Midbrain (tissue), 1 donor: ENCODE data around the gene HBA1.
"Not testable (repeated sequence)": the region's sequence is repeated elsewhere in the genome, so short reads cannot be mapped to it uniquely, and the experiment has no call there.

ENCODE experiments used
- DNase-seq: peaks from one replicate; lab custom pipeline; 2025; lab: John Stamatoyannopoulos, UW

Gene HBA1

GRCh38 chr16:159136-159849 is 17.2 kb upstream of the HBA1 start:
- no peak for DNase-seq

- not testable (repeated sequence) for DNase-seq
Measured at GRCh38 chr16:160242-160641, 16.2 kb upstream of the HBA1 start.

GRCh38 chr16:160691-161190 is 15.7 kb upstream of the HBA1 start:
- DNase-seq: no peak

GRCh38 chr16:162271-162991 is 14.0 kb upstream of the HBA1 start:
- no peak for DNase-seq

- DNase-seq: not testable (repeated sequence)
Measured at GRCh38 chr16:163139-163538, 13.3 kb upstream of the HBA1 start.

- DNase-seq: not testable (repeated sequence)
Measured at GRCh38 chr16:163696-164095, 12.8 kb upstream of the HBA1 start.

- DNase-seq: not testable (repeated sequence)
Measured at GRCh38 chr16:164134-164823, 12.2 kb upstream of the HBA1 start.

GRCh38 chr16:164827-165538 is 11.5 kb upstream of the HBA1 start:
- DNase-seq: no peak

- DNase-seq: no peak
Measured at GRCh38 chr16:165539-166374, 10.7 kb upstream of the HBA1 start, which contains the start of gene HBM. HBM (plus strand) TSS chr16:165978; CDS start chr16:165998, 20 bp downstream.

GRCh38 chr16:166375-167121 is 9.9 kb upstream of the HBA1 start:
- DNase-seq: no peak

GRCh38 chr16:167122-167690 is 9.3 kb upstream of the HBA1 start:
- no peak for DNase-seq

GRCh38 chr16:168424-168823 is 8.1 kb upstream of the HBA1 start:
- no peak for DNase-seq

GRCh38 chr16:169014-169413 is 7.5 kb upstream of the HBA1 start:
- no peak for DNase-seq

GRCh38 chr16:170088-170507 is 6.4 kb upstream of the HBA1 start:
- DNase-seq: not testable (repeated sequence)

- DNase-seq: no peak
Measured at GRCh38 chr16:170788-171187, 5.7 kb upstream of the HBA1 start.

GRCh38 chr16:172374-172941 is 4.0 kb upstream of the HBA1 start, which contains the start of gene HBA2:
HBA2 (plus strand) TSS chr16:172876; CDS start chr16:172913, 37 bp downstream.
- DNase-seq: not testable (repeated sequence)

- not testable (repeated sequence) for DNase-seq
Measured at GRCh38 chr16:173211-173854, 3.1 kb upstream of the HBA1 start.

GRCh38 chr16:173928-174769 is 2.3 kb upstream of the HBA1 start:
- not testable (repeated sequence) for DNase-seq
